ENCODE results near the gene SENP3. TPM values are rescaled to one million over a fixed set of nuclear protein-coding genes. Genes with fewer than 3 reads are reported as not detected.

The SENP3 gene
- 93.8 to 107 TPM (median 95.9 TPM) in 5 replicates for total RNA-seq (2022; extraction: Qiagen RNA extraction; ENCODE audit: low read depth)

GRCh38 chr17:7561589-7562207, at the start of gene SENP3:
Gene SENP3 (plus strand): TSS chr17:7561919. CDS start chr17:7563077, 1,158 bp downstream.

GRCh38 chr17:7548585-7549400, 12.9 kb upstream of the SENP3 start, which contains the start of gene TNFSF12:
Gene TNFSF12 (plus strand): TSS chr17:7549058. CDS start chr17:7549154, 96 bp downstream.

GRCh38 chr17:7558544-7559319, 3.0 kb upstream of the SENP3 start, which contains the start of gene TNFSF13:
Gene TNFSF13 (plus strand): TSS chr17:7558750. CDS start chr17:7559040, 290 bp downstream.

GRCh38 chr17:7579001-7579833, 17.5 kb downstream of the SENP3 start, which contains the start of gene CD68:
Gene CD68 (plus strand): TSS chr17:7579638. CDS start chr17:7579678, 40 bp downstream.

GRCh38 chr17:7583253-7584109, 21.8 kb downstream of the SENP3 start, which contains the start of gene MPDU1:
Gene MPDU1 (plus strand): TSS chr17:7583852. CDS start chr17:7583863, 11 bp downstream.

GRCh38 chr17:7589891-7590691, 28.4 kb downstream of the SENP3 start, which contains the start of gene SOX15:
Gene SOX15 (minus strand): TSS chr17:7590094. CDS start chr17:7589676, 418 bp downstream.

GRCh38 chr17:7614425-7615264, 52.9 kb downstream of the SENP3 start, which contains the start of gene FXR2:
Gene FXR2 (minus strand): TSS chr17:7614897. CDS start chr17:7614532, 365 bp downstream.

Other genes with a start within 250 kb of the SENP3 start
- 86.5 to 109 TPM (median 99.7 TPM) in 5 replicates for gene GPS2, start 246.6 kb upstream of the SENP3 start, total RNA-seq (2022; extraction: Qiagen RNA extraction; ENCODE audit: low read depth)
- 21.8 to 31.5 TPM (median 27.2 TPM) in 5 replicates for gene NEURL4, start 232.6 kb upstream of the SENP3 start, total RNA-seq (2022; extraction: Qiagen RNA extraction; ENCODE audit: low read depth)
- gene ACAP1, start 225.4 kb upstream of the SENP3 start, total RNA-seq (2022; extraction: Qiagen RNA extraction; ENCODE audit: low read depth): 0.74 to 8.9 TPM (median 4.6 TPM) in 5 replicates
- gene KCTD11, start 209.8 kb upstream of the SENP3 start, total RNA-seq (2022; extraction: Qiagen RNA extraction; ENCODE audit: low read depth): 10.7 to 15.4 TPM (median 12.9 TPM) in 5 replicates
- not detected in 5 replicates for gene TMEM95, start 206.8 kb upstream of the SENP3 start, total RNA-seq (2022; extraction: Qiagen RNA extraction; ENCODE audit: low read depth)
- gene TNK1, start 180.8 kb upstream of the SENP3 start, total RNA-seq (2022; extraction: Qiagen RNA extraction; ENCODE audit: low read depth): 1.5 to 2.1 TPM (median 1.9 TPM) in 5 replicates
- 35.0 to 47.4 TPM (median 36.8 TPM) in 5 replicates for gene PLSCR3, start 167.4 kb upstream of the SENP3 start, total RNA-seq (2022; extraction: Qiagen RNA extraction; ENCODE audit: low read depth)
- 183 to 235 TPM (median 214 TPM) in 5 replicates for gene TMEM256, start 157.8 kb upstream of the SENP3 start, total RNA-seq (2022; extraction: Qiagen RNA extraction; ENCODE audit: low read depth)
- gene NLGN2, start 154.1 kb upstream of the SENP3 start, total RNA-seq (2022; extraction: Qiagen RNA extraction; ENCODE audit: low read depth): 13.0 to 21.8 TPM (median 16.6 TPM) in 5 replicates
- gene SPEM1, start 141.6 kb upstream of the SENP3 start, total RNA-seq (2022; extraction: Qiagen RNA extraction; ENCODE audit: low read depth): not detected in 5 replicates
- 0.08 TPM in 1 of 5 replicates, not detected in the others for gene SPEM2, start 136.3 kb upstream of the SENP3 start, total RNA-seq (2022; extraction: Qiagen RNA extraction; ENCODE audit: low read depth)
- gene SPEM3, start 133.1 kb upstream of the SENP3 start, total RNA-seq (2022; extraction: Qiagen RNA extraction; ENCODE audit: low read depth): not detected in 5 replicates
- gene TMEM102, start 126.5 kb upstream of the SENP3 start, total RNA-seq (2022; extraction: Qiagen RNA extraction; ENCODE audit: low read depth): 8.7 to 15.2 TPM (median 12.6 TPM) in 5 replicates
- 0.74 to 1.4 TPM (median 1.2 TPM) in 5 replicates for gene FGF11, start 122.4 kb upstream of the SENP3 start, total RNA-seq (2022; extraction: Qiagen RNA extraction; ENCODE audit: low read depth)
- 5.7 to 8.0 TPM (median 7.2 TPM) in 5 replicates for gene CHRNB1, start 116.9 kb upstream of the SENP3 start, total RNA-seq (2022; extraction: Qiagen RNA extraction; ENCODE audit: low read depth)
- gene ZBTB4, start 82.3 kb upstream of the SENP3 start, total RNA-seq (2022; extraction: Qiagen RNA extraction; ENCODE audit: low read depth): 17.8 to 24.3 TPM (median 22.7 TPM) in 5 replicates
- not detected in 5 replicates for gene SLC35G6, start 80.5 kb upstream of the SENP3 start, total RNA-seq (2022; extraction: Qiagen RNA extraction; ENCODE audit: low read depth)
- 62.1 to 84.5 TPM (median 77.7 TPM) in 5 replicates for gene POLR2A, start 77.6 kb upstream of the SENP3 start, total RNA-seq (2022; extraction: Qiagen RNA extraction; ENCODE audit: low read depth)
- 8.8 to 13.0 TPM (median 10.7 TPM) in 5 replicates for gene TNFSF12, start 12.9 kb upstream of the SENP3 start, total RNA-seq (2022; extraction: Qiagen RNA extraction; ENCODE audit: low read depth)
- gene TNFSF13, start 3.2 kb upstream of the SENP3 start, total RNA-seq (2022; extraction: Qiagen RNA extraction; ENCODE audit: low read depth): 0.72 to 1.5 TPM (median 1.1 TPM) in 5 replicates
- gene CD68, start 17.7 kb downstream of the SENP3 start, total RNA-seq (2022; extraction: Qiagen RNA extraction; ENCODE audit: low read depth): 31.7 to 44.5 TPM (median 39.7 TPM) in 5 replicates
- gene MPDU1, start 21.9 kb downstream of the SENP3 start, total RNA-seq (2022; extraction: Qiagen RNA extraction; ENCODE audit: low read depth): 117 to 140 TPM (median 122 TPM) in 5 replicates
- gene SOX15, start 28.2 kb downstream of the SENP3 start, total RNA-seq (2022; extraction: Qiagen RNA extraction; ENCODE audit: low read depth): 0.16 to 0.30 TPM (median 0.19 TPM) in 5 replicates
- 52.7 to 63.1 TPM (median 62.0 TPM) in 5 replicates for gene FXR2, start 53.0 kb downstream of the SENP3 start, total RNA-seq (2022; extraction: Qiagen RNA extraction; ENCODE audit: low read depth)
- 70.6 to 108 TPM (median 81.7 TPM) in 5 replicates for gene SAT2, start 65.9 kb downstream of the SENP3 start, total RNA-seq (2022; extraction: Qiagen RNA extraction; ENCODE audit: low read depth)
- gene SHBG, start 68.2 kb downstream of the SENP3 start, total RNA-seq (2022; extraction: Qiagen RNA extraction; ENCODE audit: low read depth): 0.47 to 0.70 TPM (median 0.64 TPM) in 5 replicates
- 0.13 to 0.42 TPM (median 0.27 TPM) in 5 replicates for gene ATP1B2, start 89.0 kb downstream of the SENP3 start, total RNA-seq (2022; extraction: Qiagen RNA extraction; ENCODE audit: low read depth)
- gene TP53, start 125.6 kb downstream of the SENP3 start, total RNA-seq (2022; extraction: Qiagen RNA extraction; ENCODE audit: low read depth): 46.4 to 54.0 TPM (median 52.3 TPM) in 5 replicates
- 33.8 to 47.6 TPM (median 43.3 TPM) in 5 replicates for gene WRAP53, start 126.6 kb downstream of the SENP3 start, total RNA-seq (2022; extraction: Qiagen RNA extraction; ENCODE audit: low read depth)
- 0.85 to 1.9 TPM (median 1.7 TPM) in 5 replicates for gene EFNB3, start 143.3 kb downstream of the SENP3 start, total RNA-seq (2022; extraction: Qiagen RNA extraction; ENCODE audit: low read depth)
- 0.01 to 0.02 TPM (median 0.02 TPM) in 3 of 5 replicates, not detected in the others for gene DNAH2, start 155.8 kb downstream of the SENP3 start, total RNA-seq (2022; extraction: Qiagen RNA extraction; ENCODE audit: low read depth)